HCT116 (cell line): Measurements from ENCODE around the gene CLDN14. TPM values are rescaled to one million over a fixed set of nuclear protein-coding genes. Genes with fewer than 3 reads are reported as not detected.

Experiments used
- ATAC-seq: fragments of 200-7000 bp; cut with Tn5 transposase; 2 replicates; pipeline ENCODE4 v1.9.1; 2020; ENCODE audit warnings: mild to moderate bottlenecking, moderate library complexity
- BruUV-seq: library from RNA; stranded (reverse); fragments of 400-500 nt; replicated peaks from 2 replicates; lab custom pipeline; 2021; lab: Mats Ljungman, UMichigan
- CTCF ChIA-PET: fragments of 300-600 bp; sonication (Branson Sonifier 250); formaldehyde crosslinking; loops from one replicate; lab custom pipeline; 2021; ENCODE audit warnings: antibody characterized with exemption; lab: Charles Lee
- POLR2A ChIA-PET: fragments of 300-600, 350-600 bp; sonication (Branson Sonifier 250); formaldehyde crosslinking; loops from one replicate; lab custom pipeline; 2021; ENCODE audit warnings: antibody characterized with exemption; lab: Charles Lee
- RAD21 ChIA-PET, 2 experiments: fragments of 300-600 bp; sonication (Branson Sonifier 250); formaldehyde crosslinking; loops; one replicate each; lab custom pipeline; 2023; ENCODE audit warnings: low total read pairs in 2 of 2; ENCODE audit not compliant: uncharacterized antibody in 2 of 2, unreplicated experiment in 2 of 2, low non-redundant PET in 1 of 2; lab: Charles Lee
- DNase-seq: peaks from one replicate; pipeline ENCODE4 v3.0.0-alpha.2; 2010; ENCODE audit warnings: low read depth, low spot score
- H2AFZ ChIP-seq: fragments of 200-600 bp; shearing (Covaris generic), sonication (generic); 2 replicates; pipeline ENCODE4 v1.6.1; 2017; ENCODE audit warnings: low read depth, mixed run types, mixed read lengths, antibody characterized with exemption, low read length; ENCODE audit not compliant: poor library complexity, severe bottlenecking
- H3K27ac ChIP-seq: 2 replicates; pipeline ENCODE4 v1.5.1; 2012; ENCODE audit warnings: low read depth, low read length
- H3K27me3 ChIP-seq: fragments of 200-600 bp; sonication (generic); 2 replicates; pipeline ENCODE4 v1.6.1; 2016; ENCODE audit warnings: mixed run types, low read length, mixed read lengths; ENCODE audit not compliant: insufficient read depth
- H3K36me3 ChIP-seq, 2 experiments: fragments of 200-500 bp in 1 of 2; fragments of 200-600 bp in 1 of 2; sonication (Bioruptor generic) in 1 of 2; sonication (generic) in 1 of 2; 2 replicates each; pipeline versions ENCODE4 v1.5.1 to v1.6.1; 2014 to 2016; ENCODE audit warnings: low read length in 2 of 2, inconsistent platforms in 1 of 2, mixed read lengths in 1 of 2, mixed run types in 1 of 2; ENCODE audit not compliant: insufficient read depth in 2 of 2, control insufficient read depth in 1 of 2
- H3K4me1 ChIP-seq, 2 experiments: fragments of 200-600 bp in 1 of 2; sonication (generic) in 1 of 2; 2 replicates each; pipeline versions ENCODE4 v1.5.1 to v1.6.1; 2012 to 2017; ENCODE audit warnings: low read length in 2 of 2, inconsistent platforms in 1 of 2, mild to moderate bottlenecking in 1 of 2, mixed read lengths in 1 of 2, mixed run types in 1 of 2, moderate library complexity in 1 of 2; ENCODE audit not compliant: insufficient read depth in 2 of 2, control insufficient read depth in 1 of 2
- H3K4me2 ChIP-seq: fragments of 200-600 bp; sonication (generic); 2 replicates; pipeline ENCODE4 v1.6.1; 2017; ENCODE audit warnings: mixed run types, low read length, mixed read lengths
- H3K4me3 ChIP-seq, 2 experiments: fragments of 200-600 bp in 1 of 2; sonication (generic) in 1 of 2; replicated peaks in 1 of 2; 2 replicates each; pipeline ENCODE4 v1.5.1; 2011 to 2016; ENCODE audit warnings: low read length in 2 of 2, control low read depth in 1 of 2, low read depth in 1 of 2, mild to moderate bottlenecking in 1 of 2, mixed read lengths in 1 of 2, mixed run types in 1 of 2
- H3K79me2 ChIP-seq: fragments of 200-600 bp; sonication (generic); 2 replicates; pipeline ENCODE4 v1.6.1; 2017; ENCODE audit warnings: mild to moderate bottlenecking, mixed run types, low read length, moderate library complexity, mixed read lengths; ENCODE audit not compliant: insufficient read depth
- H3K9ac ChIP-seq: fragments of 200-600 bp; sonication (generic); 2 replicates; pipeline ENCODE4 v1.6.1; 2016; ENCODE audit warnings: low read length, mixed read lengths
- H3K9me2 ChIP-seq: fragments of 200-600 bp; sonication (generic), shearing (Covaris generic); 2 replicates; pipeline ENCODE4 v1.6.1; 2017; ENCODE audit warnings: mixed run types, mild to moderate bottlenecking, moderate library complexity; ENCODE audit not compliant: insufficient read depth
- H3K9me3 ChIP-seq, 2 experiments: fragments of 200-500 bp in 1 of 2; fragments of 200-600 bp in 1 of 2; sonication (Bioruptor generic) in 1 of 2; sonication (generic) in 1 of 2; 2 replicates each; pipeline ENCODE4 v1.6.1; 2014 to 2017; ENCODE audit warnings: low read length in 2 of 2, mixed read lengths in 2 of 2, inconsistent platforms in 1 of 2, low read depth in 1 of 2, mild to moderate bottlenecking in 1 of 2, mixed run types in 1 of 2, moderate library complexity in 1 of 2; ENCODE audit not compliant: control insufficient read depth in 1 of 2, insufficient read depth in 1 of 2
- H4K20me1 ChIP-seq: fragments of 200-600 bp; sonication (generic), shearing (Covaris generic); 2 replicates; pipeline ENCODE4 v1.6.1; 2017; ENCODE audit warnings: mixed run types, mild to moderate bottlenecking, moderate library complexity; ENCODE audit not compliant: insufficient read depth
- ATF3 ChIP-seq: IDR thresholded peaks from 2 replicates; pipeline ENCODE4 v1.6.1; 2012
- CBX3 ChIP-seq: IDR thresholded peaks from 2 replicates; pipeline ENCODE4 v1.6.1; 2012; ENCODE audit warnings: low read depth
- EZH2 ChIP-seq: fragments of 200-600 bp; sonication (generic); IDR thresholded peaks from 2 replicates; pipeline ENCODE4 v1.6.1; 2017; ENCODE audit warnings: antibody characterized with exemption, mixed run types
- SIN3A ChIP-seq: IDR thresholded peaks from 2 replicates; pipeline ENCODE4 v1.6.1; 2012; ENCODE audit warnings: low read depth
- SP1 ChIP-seq: IDR thresholded peaks from 2 replicates; pipeline ENCODE4 v1.6.1; 2012; ENCODE audit warnings: low read depth
- TCF7L2 ChIP-seq: IDR thresholded peaks from 2 replicates; pipeline ENCODE4 v1.7.0; 2011; ENCODE audit warnings: borderline replicate concordance, inconsistent platforms; ENCODE audit not compliant: insufficient read depth, insufficient read length; ENCODE audit errors: extremely low read depth
- YY1 ChIP-seq: IDR thresholded peaks from 2 replicates; pipeline ENCODE4 v1.6.1; 2011; ENCODE audit warnings: low read length, low read depth, moderate library complexity, mild to moderate bottlenecking; ENCODE audit not compliant: insufficient replicate concordance; ENCODE audit errors: extremely low read depth
- ZBTB33 ChIP-seq: IDR thresholded peaks from 2 replicates; pipeline ENCODE4 v1.6.1; 2011; ENCODE audit warnings: mild to moderate bottlenecking, low read length, moderate library complexity; ENCODE audit not compliant: insufficient replicate concordance; ENCODE audit errors: extremely low read depth
- ZFX ChIP-seq: fragments of 450-650 bp; IDR thresholded peaks from 2 replicates; pipeline ENCODE4 v1.6.1; 2017
- intact Hi-C: fragments of 100-400 bp; cut with micrococcal nuclease; formaldehyde crosslinking; loops from 2 replicates; pipeline ENCODE4 v1.10.0; 2022
- total RNA-seq: library from RNA; stranded (reverse); gene quantifications from one replicate; pipeline ENCODE4 v1.2.1, GENCODE V29; 2021; ENCODE audit not compliant: unreplicated experiment

Gene CLDN14
- total RNA-seq, 1 experiment from 2014 or later: not detected

- ChIA-PET RAD21 (no interaction called here), POLR2A (interaction anchor here (1.4 kb wide), 1 partner anchor 11 kb away, joined by 4 read pairs; no protein-coding TSS in a partner anchor), CTCF (interaction anchor here (0.8 kb wide), 1 partner anchor 11 kb away, joined by 5 read pairs; no protein-coding TSS in a partner anchor)
- Histone ChIP-seq H3K9ac (no peak overlapping the region), H2AFZ (no peak overlapping the region), H3K27me3 (no peaks in the 10 kb centered on the region), H4K20me1 (no peaks in the 10 kb centered on the region), H3K4me3 (no peak overlapping the region), H3K9me2 (no peaks in the 10 kb centered on the region), H3K4me1 (0 out of 4 replicates have a peak, but pooled peaks cover 0 to 2% of the 10 kb centered on the region in 2 experiments), H3K79me2 (no peaks in the 10 kb centered on the region), H3K9me3 (no peaks in the 10 kb centered on the region), H3K27ac (no peak overlapping the region), H3K4me2 (no peak overlapping the region), H3K36me3 (peaks cover 16% of the 10 kb centered on the region in 2 experiments; a peak in 3 of 4 replicates)
- intact Hi-C loops: no loop called here
- BruUV-seq: no TSS peak
- DNase-seq (no peak), ATAC-seq (no peak)
- no peak for TF ChIP-seq YY1
- TF ChIP-seq ATF3: no peak
- no peak for TF ChIP-seq TCF7L2
- TF ChIP-seq EZH2: no peak
- TF ChIP-seq SIN3A: no peak
- no peak for TF ChIP-seq ZBTB33
- TF ChIP-seq ZFX: no peak
- TF ChIP-seq CBX3: no peak
- TF ChIP-seq SP1: no peak
Observed at GRCh38 chr21:36419241-36419640, 60.7 kb downstream of the CLDN14 start.
